Heart left ventricle (tissue), 13 donors: ENCODE results near the gene USP40.

Source experiments
- CTCF ChIP-seq, 12 donors: fragments of 200-600 bp; sonication (generic) in 4 of 12; IDR thresholded peaks; one replicate each; pipeline versions ENCODE4 v1.5.0 to v1.8.0; 2018 to 2022; ENCODE audit warnings: antibody characterized with exemption in 12 of 12, mild to moderate bottlenecking in 5 of 12
- POLR2A ChIP-seq, 2 donors: fragments of 450-650 bp; IDR thresholded peaks; one replicate each; pipeline ENCODE4 v1.6.1; 2017; ENCODE audit warnings: antibody characterized with exemption in 2 of 2, mild to moderate bottlenecking in 2 of 2, moderate library complexity in 2 of 2
- donor health status: ischemic (EF 13 %, LVEDD 7.1; RV severe dilation, severe dysfunction).
- donor health status: DM: no; HTN: yes; CAD: no.
- donor health status: DM: no; HTN: no; CAD: no.
- donor health status: ischemic (EF 25% LVEDD 6.9; RV normal size, moderate dysfunction).
- donor health status: ischemic (EF 25% LVEDD 5.7; RV mildly dilated, moderate dysfunction).
- donor health status: ischemic (EF 35%, LVEDD 5.7; RV mildly dilated, moderate dysfunction).
- donor health status: nonischemic (EF 11% LVEDD 7.7; RV severe dilation, severe dysfunction).
- donor health status: DM: yes; HTN: yes; CAD: no.
- donor health status: PGD.
- donor health status: ischemic (EF 29% LVEDD 5.4; RV normal size, mild dysfunction).
- donor health status: nonischemic (EF 23%, LVEDD 6.1; RV moderate dilation, normal function).

GRCh38 chr2:233468047-233468740 lies 98.4 kb downstream of the USP40 start:
- TF ChIP-seq CTCF (IDR thresholded peaks at IDR 0.05): no peak
- no peak for TF ChIP-seq POLR2A (IDR thresholded peaks at IDR 0.05)
